HG02610 (cell line): ENCODE results near the gene VENTX.

Experiments used
- ATAC-seq: cut with Tn5 transposase; IDR thresholded peaks from one replicate; pipeline ENCODE4 v1.9.1; 2021; ENCODE audit warnings: mild to moderate bottlenecking, moderate library complexity; ENCODE audit not compliant: unreplicated experiment

The VENTX gene

GRCh38 chr10:133237588-133238465 lies at the start of gene VENTX:
Gene VENTX (plus strand): TSS chr10:133237855. CDS start chr10:133237915, 60 bp downstream.
- ATAC-seq = no peak

- no peak for ATAC-seq
Observed at GRCh38 chr10:133187906-133188681, 49.6 kb upstream of the VENTX start.

- no peak for ATAC-seq
Observed at GRCh38 chr10:133189256-133189655, 48.4 kb upstream of the VENTX start.

GRCh38 chr10:133189726-133190125 lies 47.9 kb upstream of the VENTX start:
- no peak for ATAC-seq

GRCh38 chr10:133190225-133190624 lies 47.4 kb upstream of the VENTX start:
- ATAC-seq = no peak

- ATAC-seq = no peak
Observed at GRCh38 chr10:133191651-133192050, 46.0 kb upstream of the VENTX start.

GRCh38 chr10:133194151-133194550 lies 43.5 kb upstream of the VENTX start:
- no peak for ATAC-seq

- ATAC-seq = no peak
Observed at GRCh38 chr10:133195096-133195495, 42.6 kb upstream of the VENTX start.

- no peak for ATAC-seq
Observed at GRCh38 chr10:133195611-133196010, 42.0 kb upstream of the VENTX start.

GRCh38 chr10:133196221-133196915 lies 41.3 kb upstream of the VENTX start:
- ATAC-seq = no peak

GRCh38 chr10:133196936-133197758 lies 40.5 kb upstream of the VENTX start:
- ATAC-seq = no peak

GRCh38 chr10:133197786-133198185 lies 39.9 kb upstream of the VENTX start:
- ATAC-seq = no peak

GRCh38 chr10:133198206-133198605 lies 39.4 kb upstream of the VENTX start:
- no peak for ATAC-seq

- no peak for ATAC-seq
Observed at GRCh38 chr10:133198621-133199487, 38.8 kb upstream of the VENTX start.

- ATAC-seq = no peak
Observed at GRCh38 chr10:133199488-133199885, 38.2 kb upstream of the VENTX start.

GRCh38 chr10:133199992-133200611 lies 37.6 kb upstream of the VENTX start:
- no peak for ATAC-seq

- no peak for ATAC-seq
Observed at GRCh38 chr10:133200621-133201031, 37.0 kb upstream of the VENTX start.

GRCh38 chr10:133201151-133201947 lies 36.3 kb upstream of the VENTX start:
- ATAC-seq = no peak
